Measurements from ENCODE around the gene FBH1. TPM values are rescaled to one million over a fixed set of nuclear protein-coding genes. Genes with fewer than 3 reads are reported as not detected.

Gene FBH1
- total and polyA plus RNA-seq, 10 of the 15 experiments (the other 5 are each of a cell fraction or from before 2014, with no cell fraction given), result 6.1 to 67.6 (median 47.2) TPM

DNA sequence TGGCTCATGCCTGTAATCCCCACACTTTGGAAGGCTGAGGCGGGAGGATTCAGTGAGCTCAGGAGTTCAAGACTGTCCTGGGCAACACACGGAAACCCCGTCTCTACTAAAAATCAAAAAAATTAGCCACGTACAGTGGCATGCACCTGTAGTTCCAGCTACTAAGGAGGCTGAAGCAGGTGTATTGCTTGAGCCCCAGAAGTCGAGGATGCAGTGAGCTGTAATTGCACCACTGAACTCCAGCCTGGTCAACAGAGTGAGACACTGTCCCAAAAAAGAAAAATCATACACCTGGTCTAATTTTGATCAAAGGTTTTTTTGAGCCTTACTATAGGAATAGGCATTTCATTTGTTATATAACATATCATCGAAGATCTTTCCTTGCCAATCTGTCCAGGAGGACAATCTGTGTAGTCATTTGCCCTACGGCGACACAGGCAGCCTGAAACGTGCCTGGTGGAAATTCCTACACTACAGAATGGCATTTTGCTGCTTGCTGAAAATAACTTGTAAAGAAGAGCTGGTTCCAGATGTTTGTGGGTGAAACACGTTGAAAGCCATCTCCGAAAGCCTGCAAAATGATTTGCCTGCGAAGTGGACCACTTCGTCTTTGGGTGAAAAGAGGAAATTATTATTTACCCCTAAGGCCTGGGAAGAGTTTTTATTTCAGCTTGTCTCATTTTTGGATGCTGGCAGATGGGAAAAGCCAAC is 45.5 kb upstream of the FBH1 start:
- peak overlapping the region; percentile 54 for H3K4me3 ChIP-seq
- intact Hi-C loops (cut with micrococcal nuclease; ENCODE audit: unreplicated experiment) (loop anchor here (5.0 kb wide), 1 partner anchor 133 kb away; the partner anchor contains the start of gene IL15RA), in situ Hi-C loops (cut with MboI) (no loop called here)
- no peaks in the 10 kb centered on the region for H4K20me1 ChIP-seq (ENCODE audit: control insufficient read depth, insufficient read depth)
- CTCF ChIA-PET, result interaction anchor here (0.7 to 6.9 kb wide), 17 partner anchors 8 to 1375 kb away, joined by 3 to 74 read pairs (median 6); partner anchors contain the start of genes ANKRD16, FBH1 and GDI2
- peak overlapping the region; percentile 45 for H3K4me2 ChIP-seq (ENCODE audit: control insufficient read depth, insufficient read depth)
- FAIRE-seq, result no peak
- H3K4me1 ChIP-seq (ENCODE audit: control insufficient read depth, insufficient read depth, low read length), result peaks cover 50% of the 10 kb centered on the region
- RAD21 ChIA-PET (ENCODE audit: unreplicated experiment), result interaction anchor here (0.6 to 8.4 kb wide), 19 partner anchors 8 to 454 kb away, joined by 3 to 183 read pairs (median 5); partner anchors contain the start of genes ANKRD16, FBH1 and GDI2
- WGBS (ENCODE audit: insufficient coverage, insufficient replicate concordance, low lambda C conversion rate, missing lambda C conversion rate), result 9% methylated on average over 13 of the region's 13 CpGs
- ATAC-seq, result no peak
- no peaks in the 10 kb centered on the region for H3K27me3 ChIP-seq (replicated peaks in 1 of 2; ENCODE audit: control insufficient read depth in 2 of 2, insufficient read depth in 2 of 2, low read length in 1 of 2)
- no peak overlapping the region; the same call in 1 of the 2 replicates for H3K9ac ChIP-seq (ENCODE audit: control insufficient read depth, insufficient read depth, low read length)
- no peaks in the 10 kb centered on the region for H3K9me3 ChIP-seq (replicated peaks; ENCODE audit: control insufficient read depth, insufficient read depth, low read length)
- TF ChIP-seq, protein P1, sequence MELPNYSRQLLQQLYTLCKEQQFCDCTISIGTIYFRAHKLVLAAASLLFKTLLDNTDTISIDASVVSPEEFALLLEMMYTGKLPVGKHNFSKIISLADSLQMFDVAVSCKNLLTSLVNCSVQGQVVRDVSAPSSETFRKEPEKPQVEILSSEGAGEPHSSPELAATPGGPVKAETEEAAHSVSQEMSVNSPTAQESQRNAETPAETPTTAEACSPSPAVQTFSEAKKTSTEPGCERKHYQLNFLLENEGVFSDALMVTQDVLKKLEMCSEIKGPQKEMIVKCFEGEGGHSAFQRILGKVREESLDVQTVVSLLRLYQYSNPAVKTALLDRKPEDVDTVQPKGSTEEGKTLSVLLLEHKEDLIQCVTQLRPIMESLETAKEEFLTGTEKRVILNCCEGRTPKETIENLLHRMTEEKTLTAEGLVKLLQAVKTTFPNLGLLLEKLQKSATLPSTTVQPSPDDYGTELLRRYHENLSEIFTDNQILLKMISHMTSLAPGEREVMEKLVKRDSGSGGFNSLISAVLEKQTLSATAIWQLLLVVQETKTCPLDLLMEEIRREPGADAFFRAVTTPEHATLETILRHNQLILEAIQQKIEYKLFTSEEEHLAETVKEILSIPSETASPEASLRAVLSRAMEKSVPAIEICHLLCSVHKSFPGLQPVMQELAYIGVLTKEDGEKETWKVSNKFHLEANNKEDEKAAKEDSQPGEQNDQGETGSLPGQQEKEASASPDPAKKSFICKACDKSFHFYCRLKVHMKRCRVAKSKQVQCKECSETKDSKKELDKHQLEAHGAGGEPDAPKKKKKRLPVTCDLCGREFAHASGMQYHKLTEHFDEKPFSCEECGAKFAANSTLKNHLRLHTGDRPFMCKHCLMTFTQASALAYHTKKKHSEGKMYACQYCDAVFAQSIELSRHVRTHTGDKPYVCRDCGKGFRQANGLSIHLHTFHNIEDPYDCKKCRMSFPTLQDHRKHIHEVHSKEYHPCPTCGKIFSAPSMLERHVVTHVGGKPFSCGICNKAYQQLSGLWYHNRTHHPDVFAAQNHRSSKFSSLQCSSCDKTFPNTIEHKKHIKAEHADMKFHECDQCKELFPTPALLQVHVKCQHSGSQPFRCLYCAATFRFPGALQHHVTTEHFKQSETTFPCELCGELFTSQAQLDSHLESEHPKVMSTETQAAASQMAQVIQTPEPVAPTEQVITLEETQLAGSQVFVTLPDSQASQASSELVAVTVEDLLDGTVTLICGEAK (IDR thresholded peaks at IDR 0.05; ENCODE audit: borderline replicate concordance), result no peak
- TF ChIP-seq TBL1XR1 (IDR thresholded peaks at IDR 0.05; ENCODE audit: low read depth, low read length) (no peak), RUNX3 (IDR thresholded peaks at IDR 0.05; ENCODE audit: low read length) (peak; percentile 32), POLR2A (IDR thresholded peaks at IDR 0.05; ENCODE audit: low read depth, low read length) (no peak), SREBF1 (IDR thresholded peaks at IDR 0.05; ENCODE audit: low read length) (no peak), NBN (IDR thresholded peaks at IDR 0.05) (no peak), IKZF1 (conservative IDR thresholded peaks at IDR 0.05) (no peak), JUNB (IDR thresholded peaks at IDR 0.05) (peak; percentile 91), RAD51 (IDR thresholded peaks at IDR 0.05) (no peak), BMI1 (IDR thresholded peaks at IDR 0.05; ENCODE audit: borderline replicate concordance) (no peak), EED (IDR thresholded peaks at IDR 0.05; ENCODE audit: low read depth) (peak; percentile 46; the same call in 1 of the 2 replicates), CBFB (IDR thresholded peaks at IDR 0.05; ENCODE audit: low read depth) (0 out of 2 replicates have a peak, but pooled peaks have one; percentile 31), POLR2AphosphoS2 (IDR thresholded peaks at IDR 0.05; ENCODE audit: low read depth, low read length) (no peak), FOXM1 (IDR thresholded peaks at IDR 0.05; ENCODE audit: low read depth, low read length) (no peak)
- TF ChIP-seq, protein P2, sequence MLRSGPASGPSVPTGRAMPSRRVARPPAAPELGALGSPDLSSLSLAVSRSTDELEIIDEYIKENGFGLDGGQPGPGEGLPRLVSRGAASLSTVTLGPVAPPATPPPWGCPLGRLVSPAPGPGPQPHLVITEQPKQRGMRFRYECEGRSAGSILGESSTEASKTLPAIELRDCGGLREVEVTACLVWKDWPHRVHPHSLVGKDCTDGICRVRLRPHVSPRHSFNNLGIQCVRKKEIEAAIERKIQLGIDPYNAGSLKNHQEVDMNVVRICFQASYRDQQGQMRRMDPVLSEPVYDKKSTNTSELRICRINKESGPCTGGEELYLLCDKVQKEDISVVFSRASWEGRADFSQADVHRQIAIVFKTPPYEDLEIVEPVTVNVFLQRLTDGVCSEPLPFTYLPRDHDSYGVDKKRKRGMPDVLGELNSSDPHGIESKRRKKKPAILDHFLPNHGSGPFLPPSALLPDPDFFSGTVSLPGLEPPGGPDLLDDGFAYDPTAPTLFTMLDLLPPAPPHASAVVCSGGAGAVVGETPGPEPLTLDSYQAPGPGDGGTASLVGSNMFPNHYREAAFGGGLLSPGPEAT (IDR thresholded peaks at IDR 0.05; ENCODE audit: low read depth), result no peak
- TF ChIP-seq, protein P3, sequence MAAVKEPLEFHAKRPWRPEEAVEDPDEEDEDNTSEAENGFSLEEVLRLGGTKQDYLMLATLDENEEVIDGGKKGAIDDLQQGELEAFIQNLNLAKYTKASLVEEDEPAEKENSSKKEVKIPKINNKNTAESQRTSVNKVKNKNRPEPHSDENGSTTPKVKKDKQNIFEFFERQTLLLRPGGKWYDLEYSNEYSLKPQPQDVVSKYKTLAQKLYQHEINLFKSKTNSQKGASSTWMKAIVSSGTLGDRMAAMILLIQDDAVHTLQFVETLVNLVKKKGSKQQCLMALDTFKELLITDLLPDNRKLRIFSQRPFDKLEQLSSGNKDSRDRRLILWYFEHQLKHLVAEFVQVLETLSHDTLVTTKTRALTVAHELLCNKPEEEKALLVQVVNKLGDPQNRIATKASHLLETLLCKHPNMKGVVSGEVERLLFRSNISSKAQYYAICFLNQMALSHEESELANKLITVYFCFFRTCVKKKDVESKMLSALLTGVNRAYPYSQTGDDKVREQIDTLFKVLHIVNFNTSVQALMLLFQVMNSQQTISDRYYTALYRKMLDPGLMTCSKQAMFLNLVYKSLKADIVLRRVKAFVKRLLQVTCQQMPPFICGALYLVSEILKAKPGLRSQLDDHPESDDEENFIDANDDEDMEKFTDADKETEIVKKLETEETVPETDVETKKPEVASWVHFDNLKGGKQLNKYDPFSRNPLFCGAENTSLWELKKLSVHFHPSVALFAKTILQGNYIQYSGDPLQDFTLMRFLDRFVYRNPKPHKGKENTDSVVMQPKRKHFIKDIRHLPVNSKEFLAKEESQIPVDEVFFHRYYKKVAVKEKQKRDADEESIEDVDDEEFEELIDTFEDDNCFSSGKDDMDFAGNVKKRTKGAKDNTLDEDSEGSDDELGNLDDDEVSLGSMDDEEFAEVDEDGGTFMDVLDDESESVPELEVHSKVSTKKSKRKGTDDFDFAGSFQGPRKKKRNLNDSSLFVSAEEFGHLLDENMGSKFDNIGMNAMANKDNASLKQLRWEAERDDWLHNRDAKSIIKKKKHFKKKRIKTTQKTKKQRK (IDR thresholded peaks at IDR 0.05; ENCODE audit: low read depth, low read length), result no peak
- H3K36me3 ChIP-seq (ENCODE audit: control insufficient read depth in 2 of 2, insufficient read depth in 2 of 2, low read length in 1 of 2), result no peaks in the 10 kb centered on the region
- no peak for DNase-seq (ENCODE audit: low read depth, low spot score)
- SMC1A ChIA-PET (ENCODE audit: uncharacterized antibody, unreplicated experiment), result interaction anchor here (0.7 to 8.0 kb wide), 27 partner anchors 8 to 424 kb away, joined by 3 to 86 read pairs (median 6); partner anchors contain the start of genes ANKRD16, FBH1 and GDI2
- H2AFZ ChIP-seq (ENCODE audit: control insufficient read depth, low read depth, low read length), result peak overlapping the region; percentile 33
- POLR2A ChIA-PET, result interaction anchor here (0.6 to 4.6 kb wide), 14 partner anchors 9 to 300 kb away, joined by 3 to 69 read pairs (median 6); partner anchors contain the start of genes ANKRD16, FBH1 and GDI2
- H3K27ac ChIP-seq (ENCODE audit: control insufficient read depth, insufficient read depth), result peak overlapping the region; percentile 43
- H3K79me2 ChIP-seq (ENCODE audit: control insufficient read depth, insufficient read depth, low read length), result no peaks in the 10 kb centered on the region
- no TSS peak for BruUV-seq (replicated peaks)

Measured in GM12878 (cell line).